A673 (cell line): ENCODE results near the gene ADAMTS1. TPM values are rescaled to one million over a fixed set of nuclear protein-coding genes. Genes with fewer than 3 reads are reported as not detected.

Experiments
- BruUV-seq: library from RNA; stranded (reverse); fragments of 400-500 nt; replicated peaks from 2 replicates; lab custom pipeline; 2021; lab: Mats Ljungman, UMichigan
- CTCF ChIA-PET: fragments of 300-600 bp; sonication (Branson Sonifier 250); formaldehyde crosslinking; loops from one replicate; lab custom pipeline; 2022; ENCODE audit warnings: antibody characterized with exemption; lab: Charles Lee
- POLR2A ChIA-PET: fragments of 300-600 bp; sonication (Branson Sonifier 250); formaldehyde crosslinking; loops from one replicate; lab custom pipeline; 2022; ENCODE audit warnings: antibody characterized with exemption; ENCODE audit not compliant: low non-redundant PET; lab: Charles Lee
- DNase-seq: peaks from one replicate; pipeline ENCODE4 v3.0.0-alpha.2; 2015; ENCODE audit warnings: low spot score
- H3K27ac ChIP-seq: fragments of 200-600 bp; sonication (generic); 2 replicates; pipeline ENCODE4 v1.5.1; 2016; ENCODE audit warnings: mixed run types, low read depth, mild to moderate bottlenecking, mixed read lengths, antibody characterized with exemption, low read length; ENCODE audit not compliant: poor library complexity, severe bottlenecking
- H3K27me3 ChIP-seq: fragments of 200-600 bp; sonication (generic); replicated peaks from 2 replicates; pipeline ENCODE4 v1.6.1; 2017; ENCODE audit warnings: mixed run types, low read depth, mild to moderate bottlenecking, mixed read lengths, antibody characterized with exemption, low read length; ENCODE audit not compliant: insufficient read depth, poor library complexity
- H3K36me3 ChIP-seq: fragments of 200-600 bp; sonication (generic); 2 replicates; pipeline ENCODE4 v1.6.1; 2016; ENCODE audit warnings: mixed run types, mild to moderate bottlenecking, mixed read lengths, antibody characterized with exemption, low read length; ENCODE audit not compliant: insufficient read depth, poor library complexity, severe bottlenecking
- H3K4me1 ChIP-seq: fragments of 200-600 bp; sonication (generic); 2 replicates; pipeline ENCODE4 v1.6.1; 2017; ENCODE audit warnings: mixed run types, mild to moderate bottlenecking, mixed read lengths, antibody characterized with exemption, low read length; ENCODE audit not compliant: insufficient read depth, poor library complexity, severe bottlenecking
- H3K4me3 ChIP-seq: fragments of 200-600 bp; sonication (generic); 2 replicates; pipeline ENCODE4 v1.5.1; 2016; ENCODE audit warnings: low read depth, mixed run types, mild to moderate bottlenecking, mixed read lengths, low read length; ENCODE audit not compliant: poor library complexity, severe bottlenecking
- H3K9me3 ChIP-seq: fragments of 200-600 bp; sonication (generic); 2 replicates; pipeline ENCODE4 v1.6.1; 2016; ENCODE audit warnings: mixed run types, low read depth, mild to moderate bottlenecking, mixed read lengths, antibody characterized with exemption, low read length; ENCODE audit not compliant: poor library complexity, severe bottlenecking
- EZH2 ChIP-seq: fragments of 200-600 bp; sonication (generic); IDR thresholded peaks from 2 replicates; pipeline ENCODE4 v1.6.1; 2017; ENCODE audit warnings: borderline replicate concordance, low read depth, mild to moderate bottlenecking, mixed read lengths, antibody characterized with exemption, low read length; ENCODE audit not compliant: poor library complexity, severe bottlenecking
- intact Hi-C: fragments of 100-400 bp; cut with micrococcal nuclease; formaldehyde crosslinking; loops from one replicate; pipeline ENCODE4 v1.10.0; 2022; ENCODE audit not compliant: unreplicated experiment
- total RNA-seq: library from RNA; stranded (reverse); gene quantifications from 2 replicates; pipeline ENCODE4 v1.2.3, GENCODE V29; 2021
- TF ChIP-seq, protein P1 (sequence below): fragments of 300-800, 200-600 bp; sonication (generic); conservative IDR thresholded peaks from 2 replicates; pipeline ENCODE4 v1.5.1; 2017; ENCODE audit warnings: low read depth, mild to moderate bottlenecking, antibody characterized with exemption, low read length, moderate library complexity, mixed read lengths

The ADAMTS1 gene
- total RNA-seq, 1 experiment from 2014 or later = 17.9 TPM

DNA sequence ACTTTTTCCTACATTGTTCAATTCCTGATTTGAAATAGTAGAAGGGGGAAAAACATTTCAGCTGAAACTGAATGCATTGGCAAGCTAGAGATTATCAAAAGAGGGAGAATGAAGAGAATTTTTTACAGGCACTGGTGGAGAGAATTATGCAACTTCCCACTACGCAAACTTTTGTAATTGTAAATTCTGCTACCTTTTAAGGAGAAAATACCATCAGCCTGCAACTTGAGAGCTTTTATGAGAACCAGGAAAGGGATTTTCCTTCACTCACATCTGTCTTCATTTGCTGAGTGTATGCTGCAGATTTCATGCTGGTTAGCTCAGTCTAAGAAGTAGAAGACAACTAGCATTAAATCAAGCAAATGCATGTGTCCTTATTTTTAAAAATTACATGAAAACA is 43.7 kb downstream of the ADAMTS1 start:
- CTCF ChIA-PET = no interaction called here
- Histone ChIP-seq H3K9me3 (no peaks in the 10 kb centered on the region), H3K4me1 (peaks cover 24% of the 10 kb centered on the region), H3K36me3 (no peaks in the 10 kb centered on the region), H3K27me3 (no peaks in the 10 kb centered on the region), H3K4me3 (no peak overlapping the region), H3K27ac (peak overlapping the region; percentile 83)
- intact Hi-C loops = no loop called here
- POLR2A ChIA-PET = no interaction called here
- TF ChIP-seq EZH2 = no peak
- TF ChIP-seq, protein P1, sequence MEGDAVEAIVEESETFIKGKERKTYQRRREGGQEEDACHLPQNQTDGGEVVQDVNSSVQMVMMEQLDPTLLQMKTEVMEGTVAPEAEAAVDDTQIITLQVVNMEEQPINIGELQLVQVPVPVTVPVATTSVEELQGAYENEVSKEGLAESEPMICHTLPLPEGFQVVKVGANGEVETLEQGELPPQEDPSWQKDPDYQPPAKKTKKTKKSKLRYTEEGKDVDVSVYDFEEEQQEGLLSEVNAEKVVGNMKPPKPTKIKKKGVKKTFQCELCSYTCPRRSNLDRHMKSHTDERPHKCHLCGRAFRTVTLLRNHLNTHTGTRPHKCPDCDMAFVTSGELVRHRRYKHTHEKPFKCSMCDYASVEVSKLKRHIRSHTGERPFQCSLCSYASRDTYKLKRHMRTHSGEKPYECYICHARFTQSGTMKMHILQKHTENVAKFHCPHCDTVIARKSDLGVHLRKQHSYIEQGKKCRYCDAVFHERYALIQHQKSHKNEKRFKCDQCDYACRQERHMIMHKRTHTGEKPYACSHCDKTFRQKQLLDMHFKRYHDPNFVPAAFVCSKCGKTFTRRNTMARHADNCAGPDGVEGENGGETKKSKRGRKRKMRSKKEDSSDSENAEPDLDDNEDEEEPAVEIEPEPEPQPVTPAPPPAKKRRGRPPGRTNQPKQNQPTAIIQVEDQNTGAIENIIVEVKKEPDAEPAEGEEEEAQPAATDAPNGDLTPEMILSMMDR = no peak
- DNase-seq = peak; percentile 57
- no TSS peak for BruUV-seq

DNA sequence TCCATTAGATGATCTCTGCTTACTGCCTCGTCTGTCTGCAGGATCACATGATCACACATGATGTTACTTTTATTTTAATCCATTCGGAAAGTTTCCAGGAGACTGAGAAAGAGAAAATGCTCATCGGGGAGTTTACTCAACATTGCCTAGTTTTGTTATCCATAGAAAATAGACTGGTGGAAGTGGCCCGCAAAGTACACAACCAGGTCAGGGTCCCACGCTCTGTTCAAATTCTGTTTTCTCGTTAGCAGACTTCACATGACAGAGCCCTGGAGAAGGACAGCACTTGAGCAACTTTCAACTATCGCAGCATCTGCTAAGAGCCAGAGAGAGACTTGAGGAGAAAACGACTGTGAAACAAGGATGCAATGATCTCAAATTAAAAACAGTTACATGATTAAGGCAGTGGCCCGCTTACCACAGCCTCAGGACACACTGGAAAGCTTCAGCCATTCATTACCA is 44.2 kb downstream of the ADAMTS1 start:
- no peak overlapping the region for H3K4me3 ChIP-seq
- CTCF ChIA-PET = no interaction called here
- POLR2A ChIA-PET = no interaction called here
- no peaks in the 10 kb centered on the region for H3K27me3 ChIP-seq
- intact Hi-C loops = no loop called here
- peaks cover 29% of the 10 kb centered on the region for H3K4me1 ChIP-seq
- BruUV-seq = no TSS peak
- no peaks in the 10 kb centered on the region for H3K36me3 ChIP-seq
- H3K9me3 ChIP-seq = no peaks in the 10 kb centered on the region
- no peak for DNase-seq
- H3K27ac ChIP-seq = peak overlapping the region; percentile 83
- no peak for TF ChIP-seq EZH2
- TF ChIP-seq, protein P1 = no peak

DNA sequence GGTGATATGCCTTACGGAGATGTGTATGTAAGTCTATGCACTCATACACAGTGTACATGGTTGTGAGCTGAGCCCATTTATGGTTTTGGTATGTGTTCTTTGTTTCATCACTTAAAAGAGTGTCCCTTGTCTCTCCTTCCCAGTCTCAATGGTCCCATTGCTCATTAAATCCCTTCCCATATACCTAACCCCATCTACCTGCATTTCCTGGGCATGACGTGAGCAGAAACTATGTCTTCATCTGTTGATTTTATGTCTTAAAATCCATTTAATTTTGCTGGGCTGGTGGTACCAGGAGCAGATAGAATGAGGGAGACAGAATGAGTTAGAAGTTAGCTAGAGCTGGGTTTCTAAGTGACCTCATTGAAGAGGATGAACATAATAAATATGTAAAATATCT is 44.8 kb downstream of the ADAMTS1 start:
- H3K4me1 ChIP-seq = peaks cover 34% of the 10 kb centered on the region
- DNase-seq = no peak
- intact Hi-C loops = no loop called here
- no peaks in the 10 kb centered on the region for H3K9me3 ChIP-seq
- no TSS peak for BruUV-seq
- H3K27ac ChIP-seq = no peak overlapping the region
- CTCF ChIA-PET = no interaction called here
- TF ChIP-seq, protein P1 = no peak
- no peak for TF ChIP-seq EZH2
- no peak overlapping the region for H3K4me3 ChIP-seq
- H3K27me3 ChIP-seq = no peaks in the 10 kb centered on the region
- POLR2A ChIA-PET = no interaction called here
- H3K36me3 ChIP-seq = no peaks in the 10 kb centered on the region
